ENCODE results near the gene PRKCZ.

The PRKCZ gene

DNA sequence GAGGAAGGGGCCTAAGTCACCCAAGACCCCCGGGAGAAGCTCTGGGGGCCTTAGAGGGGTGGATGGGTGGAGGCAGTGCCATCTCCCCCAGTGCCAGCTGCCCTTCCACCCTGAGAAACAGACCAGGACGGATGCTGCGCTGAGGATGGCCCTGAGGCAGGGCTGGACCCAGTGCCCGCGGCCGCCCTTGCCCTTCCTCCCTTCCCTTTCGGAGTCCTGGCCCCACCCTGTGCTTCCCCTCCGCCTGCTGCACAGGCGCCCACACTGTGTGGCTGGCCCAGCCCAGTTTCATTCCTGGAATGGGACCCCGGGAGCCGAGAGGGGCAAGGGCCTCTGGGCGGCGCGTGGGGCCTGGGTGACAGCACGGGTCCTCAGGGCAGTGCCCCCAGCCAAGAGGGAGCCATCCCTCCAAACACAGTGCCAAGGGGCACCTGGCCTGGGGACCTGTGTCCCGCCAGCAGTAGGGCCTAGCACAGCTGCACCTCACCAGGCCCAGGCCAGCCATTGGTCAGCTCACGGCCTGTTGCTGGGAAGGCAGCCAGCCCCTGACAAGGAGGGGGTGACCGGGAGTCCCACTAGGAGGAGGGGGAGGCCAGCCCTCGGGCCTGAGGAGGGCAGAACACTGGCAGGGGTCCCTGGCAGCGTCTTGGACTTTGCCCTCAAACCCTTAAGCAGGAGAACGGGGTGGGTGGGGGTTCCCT lies 164.5 kb downstream of the PRKCZ start:
- DNase-seq (ENCODE audit: low read depth, low spot score): no peak
- H3K27ac ChIP-seq: no peak overlapping the region

DNA sequence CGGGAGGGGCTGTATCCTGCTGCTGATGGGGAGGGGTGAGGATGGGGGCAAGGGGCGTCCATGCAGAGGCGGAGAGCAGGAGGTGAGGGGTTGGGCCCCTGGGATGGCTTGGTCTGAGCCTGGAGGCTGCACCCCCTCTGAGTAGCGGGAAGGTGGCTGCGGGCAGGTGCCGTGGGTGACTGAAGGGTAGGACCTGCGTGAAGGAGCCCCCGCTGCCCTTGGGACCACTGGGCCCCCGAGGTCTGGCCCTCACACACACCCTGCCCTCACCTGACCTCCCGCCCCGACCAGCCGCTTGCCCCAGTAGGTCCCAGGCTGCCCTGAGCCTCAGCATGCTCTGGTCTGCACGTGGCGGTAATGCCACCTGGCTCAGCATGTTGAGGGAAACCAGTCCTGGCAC lies 165.1 kb downstream of the PRKCZ start:
- DNase-seq (ENCODE audit: low read depth, low spot score): no peak
- H3K27ac ChIP-seq: no peak overlapping the region

DNA sequence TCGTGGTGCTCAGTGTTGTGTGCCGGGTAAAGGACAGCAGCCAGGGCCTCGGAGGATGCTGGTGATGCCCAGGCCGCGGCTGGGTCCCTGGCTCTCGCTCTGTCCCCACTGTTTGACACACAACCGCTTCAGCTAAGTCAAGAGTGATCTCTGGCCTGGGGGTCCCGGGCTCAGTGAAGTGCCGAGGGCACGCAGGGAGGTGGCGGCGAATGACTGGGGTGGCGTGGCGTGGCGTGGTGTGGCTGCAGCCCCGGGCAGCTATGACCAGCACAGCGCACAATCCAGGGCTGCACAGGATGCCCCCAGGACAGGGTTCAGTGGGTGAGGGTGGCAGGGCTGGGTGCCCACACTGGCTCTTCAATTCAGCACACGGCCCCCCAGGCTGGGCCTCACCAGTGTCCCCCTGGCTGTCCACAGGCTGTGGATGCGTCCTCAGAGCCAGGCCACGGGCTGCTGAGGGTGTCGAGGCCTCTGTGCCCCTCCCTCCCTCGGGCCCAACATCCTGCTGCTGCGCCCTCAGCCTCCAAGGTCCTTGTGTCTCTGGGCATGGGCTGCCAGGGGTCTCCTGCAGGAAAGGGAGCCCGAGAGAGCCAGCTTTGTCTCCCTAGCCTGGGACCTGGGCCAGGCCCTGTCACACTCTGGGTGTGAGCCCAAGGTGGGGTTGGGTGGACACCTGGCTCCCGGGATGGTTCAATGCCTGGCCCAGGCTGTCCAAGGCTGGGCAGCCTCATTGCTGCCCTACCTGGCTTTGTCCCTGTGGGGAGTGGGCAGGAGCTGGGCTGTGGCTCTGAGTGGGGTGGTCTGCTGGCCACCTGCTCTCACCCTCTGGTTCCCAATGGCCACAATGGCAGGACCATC lies 165.9 kb downstream of the PRKCZ start:
- DNase-seq (ENCODE audit: low read depth, low spot score): no peak
- H3K27ac ChIP-seq: no peak overlapping the region

DNA sequence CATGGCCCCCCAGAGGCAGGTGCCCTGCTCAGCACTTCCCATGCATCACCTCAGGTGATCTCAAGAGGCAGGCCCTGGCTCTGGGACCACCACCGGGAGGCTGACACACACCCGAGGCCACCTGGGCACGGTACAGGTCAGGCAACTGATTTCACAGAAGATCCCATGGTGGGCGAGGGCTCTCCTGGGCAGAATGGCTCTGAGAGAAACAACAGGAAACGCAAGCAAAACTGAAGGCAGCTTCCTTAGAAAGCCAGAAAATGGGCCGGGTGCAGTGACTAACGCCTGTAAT lies 166.5 kb downstream of the PRKCZ start:
- no peak for DNase-seq (ENCODE audit: low read depth, low spot score)

DNA sequence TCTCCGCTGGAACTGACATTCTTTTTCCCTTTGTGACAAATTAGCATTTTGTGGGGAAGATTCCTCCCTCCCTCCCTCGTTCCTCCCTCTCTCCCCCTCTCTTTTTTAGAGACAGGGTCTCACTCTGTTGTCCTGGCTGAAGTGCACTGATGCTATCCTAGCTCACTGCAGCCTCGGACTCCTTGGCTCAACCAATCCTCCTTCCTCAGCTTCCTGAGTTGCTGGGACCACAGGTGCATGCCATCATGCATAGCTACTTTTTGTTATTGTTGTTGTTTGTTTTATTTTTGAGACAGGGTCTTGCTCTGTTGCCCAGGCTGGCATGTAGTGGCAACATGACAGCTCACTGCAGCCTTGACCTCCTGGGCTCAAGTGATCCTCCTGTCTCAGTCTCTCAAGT lies 171.1 kb downstream of the PRKCZ start:
- DNase-seq (ENCODE audit: low read depth, low spot score): no peak
- no peak overlapping the region for H3K27ac ChIP-seq

More for the DNA sequence above, 166.5 kb downstream of the PRKCZ start:
- H3K27ac ChIP-seq: no peak overlapping the region

DNA sequence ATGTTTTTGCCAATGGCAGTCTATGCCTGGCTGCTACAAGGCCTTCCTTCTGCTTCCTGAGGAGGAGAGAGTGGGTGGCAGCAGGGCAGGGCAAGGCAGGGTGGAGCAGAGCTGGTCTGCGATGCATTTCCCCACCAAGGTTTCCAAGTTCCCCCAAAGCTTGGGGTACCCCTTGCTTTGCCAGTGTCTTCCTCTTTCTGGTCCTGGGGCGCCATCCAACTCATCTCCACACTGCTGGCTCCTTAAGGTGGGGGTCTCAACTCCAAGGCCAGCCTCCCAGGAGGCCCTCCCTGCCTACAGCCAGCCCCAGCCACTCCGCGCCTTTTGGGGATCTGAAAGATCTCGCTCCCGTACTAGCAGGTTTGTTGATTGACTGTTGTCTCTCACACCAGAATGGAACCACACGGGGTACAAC lies 174.0 kb downstream of the PRKCZ start:
- no peak for DNase-seq (ENCODE audit: low read depth, low spot score)
- no peak overlapping the region for H3K27ac ChIP-seq

DNA sequence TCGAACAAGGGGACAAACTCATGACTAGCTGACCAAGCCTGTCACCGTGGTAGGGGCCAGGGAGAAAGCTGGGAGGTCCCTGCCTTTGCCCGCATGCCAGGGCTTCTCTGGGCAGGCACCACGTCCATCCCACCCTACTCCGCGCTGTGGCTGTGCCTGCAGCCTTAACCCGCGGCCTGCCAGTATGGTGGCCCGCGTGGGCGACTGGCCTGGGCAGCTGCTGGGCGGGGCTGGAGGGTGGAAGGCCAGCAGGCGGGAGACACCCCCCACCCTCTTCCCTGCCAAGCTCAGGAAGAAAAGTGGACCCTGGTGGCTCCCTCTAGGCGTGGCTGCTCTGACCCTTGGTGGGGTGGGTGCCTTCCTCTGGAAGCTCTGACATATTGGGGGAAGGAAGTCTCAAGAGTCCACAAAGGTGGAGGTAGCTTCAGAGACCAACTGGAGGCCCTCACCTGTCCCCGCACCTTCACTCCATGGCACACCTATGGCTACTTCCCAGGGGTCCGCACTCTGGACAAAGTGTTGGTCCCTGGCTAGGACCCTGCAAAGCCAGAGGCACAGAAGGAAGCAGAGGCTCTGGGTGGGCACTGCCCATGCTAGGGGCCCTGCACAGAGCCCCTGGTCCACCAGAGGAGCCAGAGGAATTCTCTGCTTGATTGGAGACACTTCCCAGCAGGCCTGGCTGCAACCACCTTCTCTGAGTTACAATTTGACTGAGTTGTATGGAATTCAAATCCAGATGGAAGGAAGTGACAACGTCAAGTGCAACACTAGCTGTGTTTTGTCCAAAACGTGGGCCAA lies 174.6 kb downstream of the PRKCZ start:
- DNase-seq (ENCODE audit: low read depth, low spot score): no peak
- no peak overlapping the region for H3K27ac ChIP-seq

DNA sequence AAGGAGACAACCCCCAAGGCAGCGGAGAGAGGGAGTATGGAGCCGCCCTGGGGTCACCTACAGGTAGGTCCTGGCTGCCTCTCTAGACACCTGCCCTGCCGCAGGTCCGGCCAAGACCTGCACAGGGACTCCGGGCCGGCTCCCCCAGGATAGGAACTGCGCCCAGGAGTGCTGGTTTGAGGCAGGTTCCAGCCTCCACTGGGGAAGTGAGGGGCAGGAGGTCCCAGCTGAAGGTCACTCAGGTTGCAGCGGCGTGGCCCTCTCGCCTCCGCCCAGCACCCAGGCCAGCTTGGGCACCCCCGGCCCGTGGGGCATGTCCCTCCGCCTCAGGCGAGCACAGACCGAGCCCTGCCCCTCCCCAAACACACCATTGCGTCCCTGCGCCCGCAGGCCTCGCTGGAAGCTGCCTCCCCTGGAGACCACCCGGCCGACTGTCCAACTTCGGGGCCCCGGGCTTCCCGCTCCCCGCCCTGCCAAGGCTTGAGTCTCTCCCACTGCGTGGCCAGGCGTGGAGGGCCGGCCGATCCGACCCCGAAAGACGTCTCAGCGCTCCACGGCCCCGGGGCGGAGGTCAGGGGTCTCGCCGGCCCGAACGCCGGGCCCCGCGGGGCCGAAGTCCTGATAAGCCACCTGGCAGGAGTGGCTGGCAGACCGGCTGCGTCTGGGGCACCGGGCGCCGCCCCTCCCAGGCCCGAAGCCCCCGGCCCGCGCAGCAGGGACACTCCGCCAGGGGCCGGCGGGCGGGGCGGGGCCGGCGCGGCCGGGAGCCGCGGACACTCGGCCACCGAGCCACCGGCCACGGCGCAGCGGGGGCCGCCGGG lies 176.5 kb downstream of the PRKCZ start:
- H3K27ac ChIP-seq: peak overlapping the region; percentile 85
- no peak for DNase-seq (ENCODE audit: low read depth, low spot score)

DNA sequence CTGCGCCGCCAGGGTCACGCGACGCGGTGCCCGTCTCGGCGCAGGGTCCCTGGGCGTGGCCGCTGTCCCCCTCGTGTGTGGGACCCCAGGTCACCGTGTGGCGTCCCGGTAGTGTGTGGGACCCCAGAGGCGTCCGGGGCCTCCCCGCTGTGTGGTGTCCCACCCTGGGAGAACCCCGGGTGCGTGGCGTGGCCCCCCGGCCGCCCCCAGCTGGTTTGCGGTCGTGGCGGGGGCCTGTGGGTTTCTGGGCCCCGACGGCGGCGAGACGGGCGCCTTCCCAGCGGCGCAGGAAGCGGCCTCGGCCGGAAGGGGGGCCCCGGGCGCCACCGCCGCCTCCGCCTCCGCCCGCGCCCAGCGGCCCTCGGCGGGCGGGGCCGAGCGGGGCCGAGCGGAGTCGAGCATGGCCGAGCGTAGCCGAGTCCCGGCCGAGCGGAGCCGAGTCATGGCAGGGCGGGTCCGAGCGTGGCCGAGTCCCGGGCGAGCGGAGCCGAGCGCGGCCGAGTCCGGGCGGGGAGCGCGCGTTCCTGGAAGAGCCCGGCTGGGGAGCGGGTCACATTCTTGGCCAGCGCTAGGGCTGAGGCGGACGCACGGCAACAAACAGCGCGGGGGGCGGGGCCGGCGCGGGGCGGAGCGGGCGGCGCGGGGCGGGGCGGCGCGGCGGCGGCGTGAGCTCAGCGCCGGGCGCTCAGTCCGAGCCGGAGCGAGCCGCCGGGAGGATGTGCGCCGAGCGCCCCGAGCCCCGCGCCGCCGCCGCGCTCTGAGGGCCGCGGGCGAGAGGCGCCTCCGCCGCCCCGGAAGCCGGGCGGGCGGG lies 177.3 kb downstream of the PRKCZ start:
- peak; percentile 78 for DNase-seq (ENCODE audit: low read depth, low spot score)
- peak overlapping the region; percentile 85 for H3K27ac ChIP-seq

DNA sequence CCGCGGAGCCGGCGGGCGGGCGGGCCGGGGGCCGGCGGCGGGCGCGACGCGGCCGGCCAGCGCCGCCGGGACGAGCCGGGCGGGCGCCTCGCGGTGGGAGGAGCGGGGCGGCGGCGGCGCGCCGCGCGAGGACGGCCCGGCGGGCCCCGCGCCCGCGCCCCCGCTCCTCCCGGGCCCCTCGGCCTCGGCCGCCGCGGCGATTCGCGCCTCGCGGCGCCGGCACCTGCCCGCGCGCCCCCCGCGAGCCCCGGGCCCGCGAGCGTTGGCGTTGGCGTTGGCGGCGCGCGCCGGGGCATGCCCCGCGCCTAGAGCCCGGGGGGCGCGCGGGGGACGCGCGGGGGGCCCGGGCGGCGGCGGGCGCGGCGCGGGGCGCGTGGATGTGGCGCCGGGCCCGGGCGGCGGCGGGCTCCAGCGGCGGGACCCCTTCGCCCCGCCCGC lies 178.0 kb downstream of the PRKCZ start, which contains the start of gene SKI:
SKI (plus strand) TSS at position 163 of the 438 bp plus-strand sequence. CDS start 448 bp downstream, outside the sequence.
- no peak for DNase-seq (ENCODE audit: low read depth, low spot score)
- peak within 1 kb of the TSS; percentile 85 for H3K27ac ChIP-seq

DNA sequence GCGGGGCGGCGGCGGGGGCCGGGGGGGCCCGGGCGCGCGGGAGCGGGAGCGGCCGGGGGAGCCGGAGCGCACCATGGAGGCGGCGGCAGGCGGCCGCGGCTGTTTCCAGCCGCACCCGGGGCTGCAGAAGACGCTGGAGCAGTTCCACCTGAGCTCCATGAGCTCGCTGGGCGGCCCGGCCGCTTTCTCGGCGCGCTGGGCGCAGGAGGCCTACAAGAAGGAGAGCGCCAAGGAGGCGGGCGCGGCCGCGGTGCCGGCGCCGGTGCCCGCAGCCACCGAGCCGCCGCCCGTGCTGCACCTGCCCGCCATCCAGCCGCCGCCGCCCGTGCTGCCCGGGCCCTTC lies 178.5 kb downstream of the PRKCZ start:
- peak overlapping the region; percentile 72 for H3K27ac ChIP-seq
- DNase-seq (ENCODE audit: low read depth, low spot score): no peak

DNA sequence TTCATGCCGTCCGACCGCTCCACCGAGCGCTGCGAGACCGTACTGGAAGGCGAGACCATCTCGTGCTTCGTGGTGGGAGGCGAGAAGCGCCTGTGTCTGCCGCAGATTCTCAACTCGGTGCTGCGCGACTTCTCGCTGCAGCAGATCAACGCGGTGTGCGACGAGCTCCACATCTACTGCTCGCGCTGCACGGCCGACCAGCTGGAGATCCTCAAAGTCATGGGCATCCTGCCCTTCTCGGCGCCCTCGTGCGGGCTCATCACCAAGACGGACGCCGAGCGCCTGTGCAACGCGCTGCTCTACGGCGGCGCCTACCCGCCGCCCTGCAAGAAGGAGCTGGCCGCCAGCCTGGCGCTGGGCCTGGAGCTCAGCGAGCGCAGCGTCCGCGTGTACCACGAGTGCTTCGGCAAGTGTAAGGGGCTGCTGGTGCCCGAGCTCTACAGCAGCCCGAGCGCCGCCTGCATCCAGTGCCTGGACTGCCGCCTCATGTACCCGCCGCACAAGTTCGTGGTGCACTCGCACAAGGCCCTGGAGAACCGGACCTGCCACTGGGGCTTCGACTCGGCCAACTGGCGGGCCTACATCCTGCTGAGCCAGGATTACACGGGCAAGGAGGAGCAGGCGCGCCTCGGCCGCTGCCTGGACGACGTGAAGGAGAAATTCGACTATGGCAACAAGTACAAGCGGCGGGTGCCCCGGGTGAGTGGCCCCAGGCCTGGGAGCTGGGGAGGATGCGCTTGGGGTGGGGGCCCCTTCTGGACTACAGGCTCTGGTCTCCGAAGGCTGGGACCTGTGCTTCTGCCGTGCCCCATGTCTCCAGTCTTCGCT lies 179.0 kb downstream of the PRKCZ start:
- H3K27ac ChIP-seq: peak overlapping the region; percentile 72
- DNase-seq (ENCODE audit: low read depth, low spot score): no peak

DNA sequence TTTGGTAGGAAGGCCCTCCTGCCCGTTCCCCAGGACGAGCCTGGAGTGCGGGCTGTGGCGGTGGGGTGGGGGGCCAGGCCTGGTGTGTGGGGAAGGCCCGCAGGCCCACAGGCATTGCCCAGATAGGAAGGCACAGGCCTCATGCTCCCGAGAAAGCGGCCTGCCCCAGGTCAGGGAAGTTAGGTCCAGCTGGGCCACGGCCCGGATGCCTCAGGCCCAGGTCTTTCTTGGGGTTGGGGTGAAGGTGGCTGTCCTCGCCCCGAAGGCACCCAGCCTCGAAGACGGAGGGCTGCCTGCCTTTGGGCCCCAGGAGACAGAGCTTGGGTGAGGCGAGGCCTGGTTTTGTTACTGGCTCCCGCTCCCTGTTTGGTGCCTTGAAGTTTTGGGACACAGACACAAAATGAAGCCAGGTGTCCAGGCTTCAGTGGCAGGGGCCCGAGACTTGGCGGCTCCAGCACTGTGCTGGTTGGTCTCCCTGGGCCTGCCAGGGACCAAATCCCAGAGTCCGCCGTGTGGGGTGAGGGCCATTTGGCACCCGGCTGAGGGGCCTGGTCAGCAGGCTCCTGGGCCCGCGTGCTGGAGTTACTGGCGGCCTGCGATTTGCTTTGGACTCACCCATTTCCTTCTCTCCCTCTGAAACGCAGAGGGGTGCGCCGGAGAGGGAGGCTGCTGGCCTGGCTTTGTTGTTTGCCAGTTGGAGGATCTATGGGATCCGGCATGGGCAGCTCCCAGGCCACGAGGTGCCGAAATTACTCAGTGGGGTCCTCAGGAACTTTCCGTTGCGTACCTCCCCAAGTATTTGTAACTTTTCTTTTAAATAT lies 179.9 kb downstream of the PRKCZ start:
- peak overlapping the region; percentile 72 for H3K27ac ChIP-seq
- DNase-seq (ENCODE audit: low read depth, low spot score): no peak

DNA sequence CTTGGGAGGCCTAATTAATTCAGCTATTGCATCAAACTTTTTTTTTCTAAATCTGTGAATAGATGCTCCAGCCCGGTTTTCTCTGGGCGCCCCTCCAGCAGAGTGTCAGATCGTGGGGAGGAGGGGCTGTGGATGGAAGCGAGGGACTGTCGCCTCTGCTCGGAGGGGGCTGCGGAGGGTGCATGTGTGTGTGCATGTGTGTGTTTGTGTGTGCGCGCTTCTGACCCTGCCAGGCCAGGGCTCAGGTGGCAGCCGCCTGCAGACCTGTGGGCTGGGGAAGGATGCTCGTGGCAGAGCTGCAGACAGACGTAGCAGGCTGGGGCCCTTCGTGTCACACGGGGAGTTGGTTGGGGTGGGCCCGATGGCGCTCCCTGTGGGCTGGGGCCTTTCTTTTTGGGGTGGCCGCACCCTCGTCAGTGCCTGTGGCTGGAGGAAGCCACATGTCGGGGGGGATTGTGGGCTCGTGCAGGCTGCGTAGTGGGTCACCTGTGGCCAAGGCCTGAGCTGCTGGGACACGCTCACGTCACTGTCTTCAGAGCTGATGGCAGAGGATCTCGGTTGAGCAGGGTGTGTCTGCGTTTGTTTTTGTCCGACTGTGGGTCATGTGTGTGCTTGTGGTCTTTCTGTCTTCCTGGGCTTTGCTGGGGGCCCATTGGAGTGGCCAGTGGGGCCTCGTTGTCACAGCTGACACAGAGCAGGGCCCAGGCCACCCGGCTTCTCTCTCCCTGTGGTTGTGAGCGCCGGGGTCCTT lies 180.7 kb downstream of the PRKCZ start:
- peak overlapping the region; percentile 72 for H3K27ac ChIP-seq
- DNase-seq (ENCODE audit: low read depth, low spot score): no peak

DNA sequence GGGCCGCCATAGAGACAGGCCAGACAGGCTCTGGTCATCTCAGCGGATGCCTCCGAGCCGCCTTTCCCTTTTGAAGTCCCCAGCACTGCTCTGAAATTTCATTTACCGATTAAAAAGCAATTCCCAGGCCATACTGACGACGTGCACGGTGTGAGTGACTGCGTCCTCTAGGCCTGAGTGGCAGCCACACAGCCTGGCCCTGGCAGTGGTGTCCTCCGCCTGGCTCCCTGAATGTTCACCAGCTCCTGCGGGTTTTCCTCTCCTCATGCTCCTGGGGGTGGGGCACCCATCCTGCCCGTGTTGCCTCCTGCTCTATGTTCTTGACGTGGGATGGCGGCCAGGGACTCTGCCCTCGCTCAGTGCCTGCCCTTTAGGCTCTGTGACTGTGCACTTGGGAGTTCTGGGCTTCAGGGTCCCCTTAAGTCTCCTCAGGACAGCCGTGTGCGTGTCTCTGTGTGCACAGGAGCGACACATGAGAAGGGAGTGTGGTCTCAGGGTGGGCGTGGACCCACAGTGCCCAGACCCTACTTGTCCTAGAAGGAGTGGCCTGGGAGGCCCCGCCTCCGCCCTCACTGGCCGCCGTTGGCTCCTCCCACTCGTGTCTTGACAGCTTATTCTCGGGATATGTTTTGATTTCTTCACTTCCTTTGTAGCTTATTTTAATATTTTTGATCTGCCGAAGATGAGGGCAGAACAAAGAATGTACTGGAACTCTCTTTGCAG lies 181.5 kb downstream of the PRKCZ start:
- no peak for DNase-seq (ENCODE audit: low read depth, low spot score)
- H3K27ac ChIP-seq: peak overlapping the region; percentile 72

DNA sequence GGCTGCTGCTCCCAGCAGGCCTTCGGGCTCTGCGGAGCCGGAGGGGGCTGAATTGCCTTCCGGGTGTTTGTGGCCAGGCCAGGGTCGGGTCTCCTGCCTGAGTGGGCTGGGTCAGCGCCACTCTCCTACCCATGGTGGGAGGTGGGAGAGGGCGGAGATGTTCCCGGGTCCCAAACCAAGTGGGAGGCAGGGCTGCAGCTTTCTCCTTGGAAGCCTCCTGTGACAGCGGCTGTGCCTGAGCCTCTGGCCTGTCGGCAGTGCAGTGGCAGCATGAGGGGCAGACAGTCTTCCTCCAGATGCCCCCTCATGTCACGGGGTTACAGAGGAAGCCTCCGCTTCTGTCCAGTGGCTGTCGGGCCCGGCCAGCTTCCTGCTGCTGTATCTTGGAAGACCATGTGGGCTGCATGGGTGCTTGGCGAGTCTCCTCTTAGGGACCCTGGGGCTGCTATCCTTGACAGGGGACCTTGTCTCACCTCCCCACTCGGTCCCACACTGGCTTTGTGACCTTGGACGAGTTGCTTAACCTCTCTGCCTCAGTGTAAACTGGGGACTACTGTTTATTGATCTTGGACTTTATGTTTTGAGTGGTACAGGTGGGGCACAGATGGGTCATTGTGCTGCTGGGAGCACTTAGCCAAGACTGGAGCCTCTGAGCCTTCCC lies 182.2 kb downstream of the PRKCZ start:
- H3K27ac ChIP-seq: peak overlapping the region; percentile 72
- no peak for DNase-seq (ENCODE audit: low read depth, low spot score)

All from epithelial cell of prostate (primary cell).